RWPE2 (cell line): ENCODE data around the gene GAL3ST1.

Experiments
- ATAC-seq: fragments of 200-7000 bp; cut with Tn5 transposase; 3 replicates; pipeline ENCODE4 v1.9.1; 2021; ENCODE audit warnings: low read depth
- DNase-seq: peaks from one replicate; pipeline ENCODE4 v3.0.0-alpha.2; 2020; ENCODE audit warnings: low spot score
- H3K27ac ChIP-seq: fragments of 450-650 bp; 2 replicates; pipeline ENCODE4 v1.5.1; 2017; ENCODE audit warnings: mild to moderate bottlenecking; ENCODE audit not compliant: poor library complexity, severe bottlenecking
- H3K27me3 ChIP-seq: fragments of 250-450 bp; sonication (Bioruptor Pico); 2 replicates; pipeline ENCODE4 v1.5.1; 2021; ENCODE audit warnings: mild to moderate bottlenecking, moderate library complexity; ENCODE audit not compliant: insufficient read depth, poor library complexity, severe bottlenecking
- H3K36me3 ChIP-seq: fragments of 250-450 bp; sonication (Bioruptor Pico); 2 replicates; pipeline ENCODE4 v1.5.1; 2020; ENCODE audit warnings: low read depth, mild to moderate bottlenecking, moderate library complexity
- H3K4me1 ChIP-seq: fragments of 250-450 bp; sonication (Bioruptor Pico); 2 replicates; pipeline ENCODE4 v1.5.1; 2021; ENCODE audit warnings: mild to moderate bottlenecking, moderate library complexity; ENCODE audit not compliant: insufficient read depth, poor library complexity, severe bottlenecking
- H3K4me3 ChIP-seq: fragments of 250-450 bp; sonication (Bioruptor Pico); 2 replicates; pipeline ENCODE4 v1.5.1; 2021; ENCODE audit warnings: mild to moderate bottlenecking, moderate library complexity; ENCODE audit not compliant: severe bottlenecking
- H3K9me3 ChIP-seq: fragments of 250-450 bp; sonication (Bioruptor Pico); 2 replicates; pipeline ENCODE4 v1.5.1; 2021; ENCODE audit warnings: mild to moderate bottlenecking, moderate library complexity; ENCODE audit not compliant: severe bottlenecking
- CTCF ChIP-seq: fragments of 450-650 bp; IDR thresholded peaks from one replicate; pipeline ENCODE4 v1.5.1; 2017; ENCODE audit warnings: mild to moderate bottlenecking, moderate library complexity; ENCODE audit not compliant: poor library complexity, severe bottlenecking

Gene GAL3ST1

GRCh38 chr22:30511109-30511508 lies 63.4 kb downstream of the GAL3ST1 start:
- H3K9me3 ChIP-seq: no peaks in the 10 kb centered on the region
- no peaks in the 10 kb centered on the region for H3K27me3 ChIP-seq
- H3K36me3 ChIP-seq: no peaks in the 10 kb centered on the region
- H3K4me1 ChIP-seq: no peaks in the 10 kb centered on the region
- no peak for TF ChIP-seq CTCF
- no peak for ATAC-seq
- DNase-seq: no peak
- no peak overlapping the region for H3K4me3 ChIP-seq
- H3K27ac ChIP-seq: no peak overlapping the region

- TF ChIP-seq CTCF: no peak
- H3K9me3 ChIP-seq: no peaks in the 10 kb centered on the region
- no peaks in the 10 kb centered on the region for H3K4me1 ChIP-seq
- H3K4me3 ChIP-seq: no peak overlapping the region
- no peaks in the 10 kb centered on the region for H3K27me3 ChIP-seq
- DNase-seq (no peak), ATAC-seq (no peak)
- H3K36me3 ChIP-seq: no peaks in the 10 kb centered on the region
- no peak overlapping the region for H3K27ac ChIP-seq
Observed at GRCh38 chr22:30508216-30508615, 66.2 kb downstream of the GAL3ST1 start.

- no peaks in the 10 kb centered on the region for H3K9me3 ChIP-seq
- no peaks in the 10 kb centered on the region for H3K27me3 ChIP-seq
- no peak overlapping the region for H3K27ac ChIP-seq
- DNase-seq (no peak), ATAC-seq (no peak)
- no peaks in the 10 kb centered on the region for H3K36me3 ChIP-seq
- H3K4me1 ChIP-seq: no peaks in the 10 kb centered on the region
- no peak for TF ChIP-seq CTCF
- no peak overlapping the region for H3K4me3 ChIP-seq
Observed at GRCh38 chr22:30507670-30508069, 66.8 kb downstream of the GAL3ST1 start.

- ATAC-seq: no peak
- no peaks in the 10 kb centered on the region for H3K36me3 ChIP-seq
- no peaks in the 10 kb centered on the region for H3K27me3 ChIP-seq
- no peaks in the 10 kb centered on the region for H3K9me3 ChIP-seq
- H3K4me3 ChIP-seq: no peak overlapping the region
- no peak overlapping the region for H3K27ac ChIP-seq
- TF ChIP-seq CTCF: no peak
- no peaks in the 10 kb centered on the region for H3K4me1 ChIP-seq
- no peak for DNase-seq
Observed at GRCh38 chr22:30506507-30506968, 67.9 kb downstream of the GAL3ST1 start.
